HepG2 (cell line): ENCODE results near the gene RPL38. TPM values are rescaled to one million over a fixed set of nuclear protein-coding genes. Genes with fewer than 3 reads are reported as not detected.

ENCODE experiments used
- CBFB ChIP-seq: sonication (generic); formaldehyde crosslinking; IDR thresholded peaks from 2 replicates; pipeline ENCODE4 v1.4.0; 2020; ENCODE audit warnings: missing genetic modification reagents
- CHD2 ChIP-seq: IDR thresholded peaks from 2 replicates; pipeline ENCODE4 v1.6.1; 2011; ENCODE audit warnings: low read depth, low read length, improper control_type of control experiment
- GLMP ChIP-seq: sonication (generic); formaldehyde crosslinking; IDR thresholded peaks from 2 replicates; pipeline ENCODE4 v1.9.0; 2021; ENCODE audit warnings: missing genetic modification reagents, mild to moderate bottlenecking, borderline replicate concordance
- POLR2A ChIP-seq, 2 experiments: IDR thresholded peaks; 2 replicates each; pipeline ENCODE4 v1.6.1; 2011; ENCODE audit warnings: low read depth in 2 of 2, low read length in 2 of 2, mild to moderate bottlenecking in 1 of 2, moderate library complexity in 1 of 2; ENCODE audit not compliant: insufficient read depth in 1 of 2
- POLR2AphosphoS2 ChIP-seq: IDR thresholded peaks from 2 replicates; pipeline ENCODE4 v1.6.1; 2011; ENCODE audit warnings: low read depth, low read length, improper control_type of control experiment
- PRDM10 ChIP-seq: sonication (generic); formaldehyde crosslinking; IDR thresholded peaks from 2 replicates; pipeline ENCODE4 v1.4.0; 2020; ENCODE audit warnings: low read depth, missing genetic modification reagents
- ZC3H13 ChIP-seq: sonication (generic); formaldehyde crosslinking; IDR thresholded peaks from 2 replicates; pipeline ENCODE4 v1.8.1; 2023; ENCODE audit warnings: mild to moderate bottlenecking, missing genetic modification reagents, moderate library complexity
- ZC3H4 ChIP-seq: sonication (generic); formaldehyde crosslinking; IDR thresholded peaks from 2 replicates; pipeline ENCODE4 v1.4.0; 2020; ENCODE audit warnings: missing genetic modification reagents, borderline replicate concordance
- ZNF124 ChIP-seq: sonication (generic); formaldehyde crosslinking; IDR thresholded peaks from 2 replicates; pipeline ENCODE4 v1.4.0; 2020; ENCODE audit warnings: missing genetic modification reagents
- ZNF329 ChIP-seq: sonication (generic); formaldehyde crosslinking; IDR thresholded peaks from 2 replicates; pipeline ENCODE4 v1.9.0; 2021; ENCODE audit warnings: low read depth, mild to moderate bottlenecking, missing genetic modification reagents
- polyA plus RNA-seq, 8 experiments: library from polyadenylated mRNA; depleted of rRNA in 3 of 8; stranded (reverse) in 7 of 8; unstranded in 1 of 8; fragments of >200 nt; fragmentation: Illumina TruSeq in 4 of 8; extraction: Trizol in 4 of 8; gene quantifications; 2 replicates each; pipeline versions ENCODE4 v1.2.1 to v1.2.3, GENCODE V29; 2011 to 2016; ENCODE audit warnings: low read depth in 4 of 8, missing spikeins in 1 of 8, mixed read lengths in 1 of 8; ENCODE audit not compliant: insufficient read depth in 1 of 8
- total RNA-seq, 5 experiments: library from RNA; depleted of rRNA; stranded (reverse); fragments of >200 nt; fragmentation: Illumina TruSeq; extraction: Trizol; gene quantifications; 2 replicates each; pipeline ENCODE4 v1.2.3, GENCODE V29; 2016; ENCODE audit warnings: low read depth in 1 of 5

RPL38 gene
- total and polyA plus RNA-seq, 2 of the 13 experiments (the other 11 are each of a cell fraction or from before 2014, with no cell fraction given), result 2,370 to 2,372 TPM

- TF ChIP-seq PRDM10 (no peak), POLR2AphosphoS2 (0 out of 2 replicates have a peak, but pooled peaks have one; percentile 29), ZNF329 (no peak), GLMP (CRISPR knock-in tag) (no peak), POLR2A (IDR thresholded peaks at IDR 0.05; ENCODE audit: insufficient read depth in 1 of 2, low read depth in 2 of 2, low read length in 2 of 2) (peak in 1 of 2 experiments; percentile 62; a peak in 1 of 4 replicates), CHD2 (peak; percentile 36; the same call in 1 of the 2 replicates), ZC3H4 (0 out of 2 replicates have a peak, but pooled peaks have one; percentile 3), ZC3H13 (CRISPR knock-in tag) (0 out of 2 replicates have a peak, but pooled peaks have one; percentile 38), ZNF124 (CRISPR knock-in tag) (no peak), CBFB (CRISPR knock-in tag) (no peak)
Measured at GRCh38 chr17:74205274-74205673, 1.8 kb downstream of the RPL38 start (continued).
